Measurements from ENCODE around the gene HDAC7.
"Not testable (repeated sequence)": the region's sequence is repeated elsewhere in the genome, so short reads cannot be mapped to it uniquely, and the experiment has no call there.

HDAC7 gene

DNA sequence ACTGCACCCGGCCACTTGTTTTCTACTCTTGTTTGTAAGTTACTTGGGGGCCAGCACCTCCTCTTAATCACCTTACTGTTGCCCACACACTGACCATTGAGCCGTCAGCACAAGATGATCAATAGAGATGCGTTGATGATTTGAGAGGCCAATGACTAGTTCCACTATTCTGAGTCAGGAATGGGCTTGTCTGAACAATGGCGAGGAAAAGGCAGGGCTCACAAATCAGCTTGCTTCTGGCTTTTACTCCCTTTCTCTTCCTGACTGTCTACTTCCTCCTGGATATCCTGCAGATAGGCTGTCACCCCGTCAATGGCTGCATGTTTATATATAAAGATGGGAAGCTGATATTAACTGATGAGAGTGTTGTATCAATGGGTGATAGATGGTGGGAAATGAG, 29.1 kb upstream of the HDAC7 start:
- DNase-seq: no peak

DNA sequence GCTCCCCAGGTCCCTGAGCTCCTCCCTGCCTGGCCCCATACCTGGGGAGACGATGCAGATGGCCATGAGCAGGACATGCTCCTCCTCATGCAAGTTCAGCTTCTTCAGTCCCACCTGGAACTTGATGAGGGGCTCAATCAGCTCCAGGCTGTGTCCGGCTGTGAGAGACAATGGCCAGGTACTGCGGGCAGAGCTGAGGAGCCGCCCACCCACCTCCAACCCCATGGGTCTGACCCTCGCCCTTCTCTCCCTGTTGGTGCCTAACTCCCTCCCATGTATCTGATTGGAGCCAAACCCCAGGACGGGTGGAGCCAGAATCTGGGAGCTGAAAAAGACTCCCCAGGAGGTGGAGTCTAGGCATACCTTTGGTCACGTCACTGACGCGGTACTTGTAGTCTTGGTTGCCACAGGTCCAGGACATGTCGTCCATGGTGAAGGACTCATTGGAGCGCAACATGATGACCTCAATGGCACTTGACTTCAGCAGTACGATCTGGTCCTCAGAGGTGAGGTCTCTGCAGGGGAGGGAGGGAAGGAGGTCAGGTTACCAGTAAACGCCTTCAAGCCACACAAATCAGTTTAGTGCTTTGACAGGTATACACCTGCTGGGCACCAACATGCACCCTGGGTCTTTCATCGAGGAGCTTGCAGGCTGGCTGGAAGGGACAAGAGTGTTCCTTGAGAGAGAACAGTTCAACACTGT, 26.7 kb upstream of the HDAC7 start:
- DNase-seq: no peak

DNA sequence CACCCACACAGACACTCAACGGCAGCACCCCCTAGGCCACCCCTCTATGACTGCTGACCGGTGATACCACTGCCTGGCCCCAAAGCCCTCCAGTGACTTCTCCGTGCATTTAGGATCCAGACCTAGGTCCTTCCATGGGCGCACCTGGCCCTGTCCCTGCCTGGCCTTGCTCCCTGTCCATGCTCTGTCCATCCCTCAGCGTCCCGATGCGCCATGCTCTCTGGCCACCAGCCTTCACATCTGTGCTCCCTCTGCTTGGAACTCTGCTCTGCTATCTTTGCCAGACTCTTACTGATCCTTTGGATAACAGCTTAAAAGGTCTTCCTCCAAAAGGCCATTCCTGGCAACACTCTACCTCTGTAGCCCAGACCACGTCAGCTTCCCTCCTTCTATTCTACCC, 25.4 kb upstream of the HDAC7 start:
- DNase-seq: no peak

- no peak for DNase-seq
Measured at GRCh38 chr12:47844264-47845019, 24.7 kb upstream of the HDAC7 start.

DNA sequence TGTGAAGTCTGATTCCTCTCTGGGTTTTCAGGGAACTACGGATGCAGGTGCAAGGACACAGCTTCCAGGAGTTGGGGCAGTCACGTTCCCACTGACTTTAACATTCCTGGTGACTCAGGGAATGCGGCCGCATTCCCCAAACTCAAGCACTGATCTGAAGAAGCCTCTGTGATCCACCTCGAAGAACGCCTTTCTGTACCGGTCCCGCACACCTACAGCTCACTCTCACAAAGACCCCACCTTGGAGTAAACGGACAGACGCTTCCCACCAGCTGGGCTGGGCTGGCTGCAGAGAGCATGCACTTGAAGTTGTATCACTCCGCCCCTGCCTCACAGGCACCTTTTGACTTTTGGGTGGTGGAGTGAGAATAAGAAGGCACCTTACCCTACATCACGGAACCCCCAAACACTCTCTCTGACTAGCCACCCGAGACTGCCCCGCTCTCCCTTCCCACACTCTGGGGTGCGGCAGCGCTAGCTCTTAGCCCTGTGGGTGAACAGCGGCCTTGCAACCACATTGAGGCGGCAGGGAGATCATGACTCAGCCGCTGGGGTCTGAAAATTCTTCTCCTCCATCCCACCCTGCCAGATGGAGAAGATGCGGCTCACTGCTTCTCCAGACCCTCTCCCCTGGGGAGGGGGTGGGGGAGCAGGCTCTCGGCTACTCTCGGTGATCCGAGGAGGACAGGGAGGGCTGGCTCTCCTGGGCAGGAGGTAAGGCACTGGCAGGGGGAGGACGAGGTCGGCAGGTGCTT, 23.7 kb upstream of the HDAC7 start:
- no peak for DNase-seq

DNA sequence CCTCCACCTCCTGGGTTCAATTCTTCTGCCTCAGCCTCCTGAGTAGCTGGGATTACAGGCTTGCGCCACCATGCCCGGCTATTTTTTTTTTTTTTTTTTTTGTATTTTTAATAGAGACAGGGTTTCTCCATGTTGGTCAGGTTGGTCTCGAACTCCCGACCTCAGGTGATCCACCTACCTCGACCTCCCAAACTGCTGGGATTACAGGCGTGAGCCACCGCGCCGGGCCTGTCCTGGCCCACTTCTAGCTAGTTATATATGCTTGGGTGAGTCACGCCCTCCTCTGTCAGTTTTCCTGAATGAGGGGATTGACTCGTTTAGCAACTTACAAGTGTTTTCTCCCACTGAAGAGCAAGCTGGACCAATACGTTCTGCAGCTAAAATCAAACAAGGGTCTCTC, 22.8 kb upstream of the HDAC7 start:
- DNase-seq: not testable (repeated sequence)

- DNase-seq: no peak
Measured at GRCh38 chr12:47841910-47842309, 22.2 kb upstream of the HDAC7 start.

DNA sequence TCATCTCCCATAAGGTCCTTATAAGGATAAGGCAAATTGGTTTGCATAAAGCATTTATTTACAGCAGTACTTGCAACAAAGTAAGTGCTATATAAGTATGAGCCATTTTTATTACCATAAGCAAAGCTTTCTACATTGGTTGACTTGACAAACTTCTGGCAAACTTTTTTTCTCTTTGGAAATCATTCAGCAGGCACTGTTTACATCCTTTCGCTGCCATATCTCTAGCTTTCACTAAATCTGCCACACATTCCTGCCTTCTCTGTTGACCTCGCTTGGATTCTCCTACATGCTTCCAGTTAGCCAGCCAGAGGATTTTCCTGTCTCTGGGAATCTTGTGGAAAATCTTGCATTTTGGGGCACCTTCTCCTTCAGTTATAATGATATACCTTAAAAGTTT, 21.8 kb upstream of the HDAC7 start:
- DNase-seq: no peak

DNA sequence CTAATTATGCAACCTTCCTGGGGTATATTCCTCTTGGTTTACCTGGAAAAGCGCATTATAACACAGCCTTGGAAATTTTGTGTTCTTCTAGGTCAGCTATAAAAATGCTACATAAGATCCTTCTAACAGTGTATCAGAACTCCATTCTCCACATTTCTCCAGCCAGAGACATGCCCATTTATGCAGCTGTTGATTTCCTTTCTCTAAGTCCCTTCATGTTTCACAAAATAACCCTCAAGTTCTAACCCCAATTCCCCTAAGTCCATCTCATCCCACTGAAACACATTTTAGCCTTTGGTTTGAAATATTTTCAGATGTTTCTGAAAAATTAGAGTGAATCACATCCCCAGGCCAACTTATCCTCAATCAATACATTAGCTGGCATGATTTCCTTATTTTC, 20.9 kb upstream of the HDAC7 start:
- DNase-seq: no peak

GRCh38 chr12:47839214-47839876, 19.6 kb upstream of the HDAC7 start:
- DNase-seq: no peak

DNA sequence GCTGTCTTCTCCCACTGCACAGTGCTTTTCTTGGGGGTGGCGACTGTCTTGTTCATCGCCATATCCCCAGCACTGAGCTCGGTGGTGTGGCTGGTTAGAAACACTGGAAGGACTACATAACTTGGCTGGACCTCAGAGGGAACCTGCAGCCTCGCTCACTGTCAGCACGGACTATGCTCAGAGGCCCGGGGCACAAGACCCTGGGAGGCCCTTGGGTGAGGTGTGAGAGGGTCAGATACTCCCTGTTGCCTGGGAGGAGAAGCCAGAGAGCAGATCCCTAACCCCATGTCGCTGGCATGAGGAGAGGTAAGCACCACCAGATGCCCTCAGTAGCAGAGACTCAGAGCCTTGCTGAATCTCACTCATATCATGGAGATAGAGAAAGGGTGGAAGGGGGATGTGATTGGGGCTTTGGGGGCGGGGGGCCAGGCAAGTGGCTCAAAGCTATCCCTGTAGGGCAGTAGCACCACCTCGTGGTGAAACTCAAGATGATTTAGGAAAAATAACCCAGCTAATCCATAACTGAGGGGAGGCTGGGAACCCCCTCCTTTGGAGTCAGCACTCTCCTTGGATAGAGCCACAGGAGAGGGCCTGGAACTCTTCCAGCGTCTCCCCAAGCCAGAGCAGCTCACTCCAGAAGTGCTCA, 18.7 kb upstream of the HDAC7 start:
- no peak for DNase-seq

DNA sequence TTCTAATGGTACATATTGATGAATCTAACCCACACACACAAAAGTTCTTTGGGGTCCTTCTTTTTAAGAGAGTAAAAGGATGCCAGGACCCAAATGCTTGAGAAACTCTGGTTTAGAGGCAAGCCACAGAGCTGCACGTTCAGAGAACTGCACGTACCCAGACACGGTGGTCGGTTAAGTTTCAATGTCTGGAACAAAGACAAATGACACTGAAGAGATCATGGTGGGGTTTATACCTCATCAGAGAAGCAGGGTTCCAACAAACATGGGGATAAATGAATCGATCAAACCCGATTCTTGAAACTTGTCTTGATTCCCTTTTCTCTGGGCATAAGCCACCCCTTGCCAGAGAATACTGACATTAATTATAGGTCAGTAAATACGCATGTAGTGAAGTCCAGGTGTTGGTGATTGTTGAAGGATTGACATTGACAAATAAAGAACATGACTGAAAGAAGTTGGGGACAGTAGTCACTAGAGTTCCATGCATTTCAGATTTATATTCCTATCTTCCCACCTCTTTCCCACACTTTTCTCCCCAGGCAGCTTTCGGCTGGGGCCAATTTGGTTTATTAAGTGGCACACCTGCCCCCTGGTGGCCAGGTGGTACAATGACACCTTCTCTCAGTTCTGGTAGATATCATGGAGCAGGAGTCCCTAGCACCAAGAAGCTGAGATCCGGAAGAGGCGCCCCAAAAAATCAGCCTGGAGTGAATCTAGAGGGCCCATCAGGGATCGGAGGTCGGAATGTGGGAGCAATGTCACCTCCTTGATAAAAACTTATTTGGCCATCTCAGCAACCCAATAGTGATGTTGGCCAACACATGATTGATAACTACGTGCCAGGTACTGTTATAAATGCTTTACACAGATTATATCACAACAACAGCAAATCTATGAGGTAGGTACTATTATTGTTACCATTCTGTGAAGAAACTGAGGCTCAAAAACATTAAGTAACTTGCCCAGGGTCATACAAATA, 17.8 kb upstream of the HDAC7 start:
- no peak for DNase-seq

DNA sequence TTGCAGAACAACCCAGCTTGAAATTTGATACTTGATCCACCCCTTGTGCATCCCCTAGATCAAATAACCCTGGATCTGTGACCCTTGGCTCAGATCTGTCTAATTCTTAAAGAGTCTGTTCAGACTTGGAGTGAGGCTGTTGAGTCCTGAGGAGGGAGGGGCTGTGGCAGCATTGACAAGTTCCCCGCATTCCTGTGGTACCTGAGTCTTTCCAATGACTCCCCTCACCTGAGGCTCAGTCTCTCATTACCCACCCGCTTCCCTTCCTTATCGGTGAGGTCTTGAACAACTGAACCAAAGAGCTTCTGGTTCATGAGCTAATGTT, 16.1 kb upstream of the HDAC7 start:
- no peak for DNase-seq

- no peak for DNase-seq
Measured at GRCh38 chr12:47835006-47835830, 15.5 kb upstream of the HDAC7 start.

GRCh38 chr12:47834199-47834903, 14.6 kb upstream of the HDAC7 start:
- DNase-seq: no peak

- no peak for DNase-seq
Measured at GRCh38 chr12:47833591-47834012, 13.9 kb upstream of the HDAC7 start.

GRCh38 chr12:47832263-47832933, 12.7 kb upstream of the HDAC7 start:
- DNase-seq: no peak

DNA sequence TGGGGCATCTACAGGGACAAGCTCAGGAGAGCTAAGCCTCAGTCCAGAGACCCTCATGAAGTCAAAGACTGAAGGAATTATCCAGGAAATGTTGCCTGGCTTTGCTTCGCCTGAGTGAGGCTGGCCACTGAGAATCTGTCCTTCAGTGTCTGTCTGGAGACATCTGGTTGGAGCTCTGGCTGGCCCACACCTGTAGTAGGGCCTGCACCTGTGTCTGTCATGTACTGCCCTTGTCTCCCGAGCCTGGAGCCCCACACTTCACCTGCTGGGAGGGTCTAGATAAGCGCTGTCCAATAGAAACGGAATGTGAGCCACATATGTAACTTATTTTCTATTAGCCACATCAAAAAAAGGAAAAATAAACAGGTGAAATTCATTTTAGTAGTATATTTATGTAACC, 9.9 kb upstream of the HDAC7 start:
- DNase-seq: no peak

DNA sequence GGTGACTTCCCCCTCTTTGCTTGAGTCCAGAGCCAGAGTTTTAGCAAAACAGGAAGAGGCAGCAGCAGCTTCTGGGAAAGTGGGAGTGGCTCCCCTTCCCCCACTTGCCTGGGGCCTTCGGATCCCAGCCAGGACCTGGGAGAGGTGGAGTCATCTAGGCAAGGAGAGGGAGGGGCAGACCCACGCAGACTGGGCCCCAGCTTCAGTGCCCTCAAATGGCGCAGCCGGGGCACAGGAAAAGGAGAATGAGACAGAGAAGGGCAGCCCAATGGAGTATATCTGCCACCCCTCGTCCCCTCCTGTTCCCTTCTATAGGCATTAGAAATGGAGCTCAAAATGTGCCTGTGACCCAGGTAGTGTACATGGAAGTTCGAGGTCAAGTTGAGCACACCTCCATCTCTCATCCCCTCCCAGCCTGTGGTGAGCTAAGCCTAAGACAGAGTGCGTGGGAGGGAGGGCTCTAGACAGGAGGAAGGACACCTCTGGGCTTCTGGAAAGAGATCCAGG, 9.3 kb upstream of the HDAC7 start:
- DNase-seq: no peak
